Peyer's patch (tissue), 4 donors: ENCODE data around the gene UTS2R. TPM values are rescaled to one million over a fixed set of nuclear protein-coding genes. Genes with fewer than 3 reads are reported as not detected.
A peak's percentile ranks its signal among the peaks of the same experiment; 100 is the strongest.
"Not testable (repeated sequence)": the region's sequence is repeated elsewhere in the genome, so short reads cannot be mapped to it uniquely, and the experiment has no call there.

ENCODE experiments used
- DNase-seq, 3 donors: peaks; one replicate each; pipeline ENCODE4 v3.0.0-alpha.2; 2017 to 2019
- H3K27ac ChIP-seq, 4 donors: fragments of 200-600 bp; sonication (generic); one replicate each; pipeline ENCODE4 v1.5.1; 2016 to 2019
- H3K27me3 ChIP-seq, 2 donors: fragments of 200-600 bp; sonication (generic); one replicate each; pipeline ENCODE4 v1.5.1; 2019
- H3K36me3 ChIP-seq, 3 donors: fragments of 200-600 bp; sonication (generic); one replicate each; pipeline ENCODE4 v1.5.1; 2016 to 2019
- H3K4me1 ChIP-seq, 4 donors: fragments of 200-600 bp; sonication (generic); one replicate each; pipeline ENCODE4 v1.5.1; 2016 to 2019
- H3K4me3 ChIP-seq, 4 donors: fragments of 200-600 bp; sonication (generic); 1 replicate in 3 of 4; 2 replicates in 1 of 4; pipeline ENCODE4 v1.5.1; 2016 to 2019; ENCODE audit warnings: mild to moderate bottlenecking in 1 of 4
- H3K9me3 ChIP-seq, 4 donors: fragments of 200-600 bp; sonication (generic); one replicate each; pipeline ENCODE4 v1.5.1; 2016 to 2019; ENCODE audit warnings: mild to moderate bottlenecking in 1 of 4
- POLR2A ChIP-seq, 2 donors: fragments of 450-650 bp; IDR thresholded peaks; one replicate each; pipeline ENCODE4 v1.5.1; 2017; ENCODE audit warnings: antibody characterized with exemption in 2 of 2, mild to moderate bottlenecking in 2 of 2, moderate library complexity in 2 of 2
- total RNA-seq, 4 donors: library from RNA; depleted of rRNA; stranded (reverse); fragments of >200 nt; gene quantifications; one replicate each; pipeline ENCODE4 v1.1.0, GENCODE V29; 2016
- TF ChIP-seq, protein P1 (sequence below), 6 experiments: fragments of 450-650 bp in 4 of 6; fragments of 200-600 bp in 2 of 6; sonication (generic) in 1 of 6; IDR thresholded peaks; one replicate each; pipeline ENCODE4 v1.5.1; 2017 to 2019; ENCODE audit warnings: antibody characterized with exemption in 6 of 6, mild to moderate bottlenecking in 3 of 6, moderate library complexity in 1 of 6

The UTS2R gene
- total RNA-seq, 4 donors from 2014 or later, result not detected

DNA sequence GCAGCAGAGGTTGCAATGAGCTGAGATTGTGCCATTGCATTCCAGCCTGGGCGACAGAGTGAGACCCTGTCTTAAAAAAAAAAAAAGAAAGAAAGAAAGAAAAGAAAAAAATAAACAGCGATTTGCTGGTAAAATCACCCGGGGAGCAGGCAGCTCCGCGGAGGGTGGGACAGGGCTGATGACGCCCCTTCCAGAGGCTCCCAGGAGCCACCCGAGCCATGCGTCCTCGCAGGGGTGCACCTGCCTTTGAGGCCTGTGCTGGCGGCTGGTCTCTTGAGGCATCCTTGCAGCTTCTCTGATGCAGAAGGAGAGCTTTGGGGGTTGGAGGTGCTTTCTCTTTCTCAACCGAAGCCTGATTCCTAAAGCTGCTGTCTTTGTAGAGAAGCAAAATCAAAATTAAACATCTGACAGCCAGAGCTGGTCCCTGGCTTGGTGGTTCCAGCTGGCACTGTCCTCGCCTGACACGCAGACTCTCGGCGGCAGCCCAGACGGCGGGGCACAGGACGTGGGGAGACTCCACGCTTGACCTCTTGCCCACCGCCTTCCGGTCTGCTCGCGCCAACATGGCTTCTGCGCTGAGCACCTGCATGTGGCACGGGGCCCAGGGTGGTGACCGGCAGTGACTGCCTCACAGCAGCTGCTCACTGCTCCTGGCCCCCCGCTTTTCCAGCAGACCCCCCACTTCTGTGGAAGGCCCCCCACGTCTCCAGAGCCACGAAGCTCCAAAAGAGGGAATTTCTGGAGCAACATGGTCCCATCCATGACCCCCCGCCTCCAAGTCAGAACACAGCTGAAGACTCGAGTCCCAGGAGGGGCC, 6.6 kb downstream of the UTS2R start:
- H3K27ac ChIP-seq, result no peak overlapping the region
- H3K9me3 ChIP-seq, result no peaks in the 10 kb centered on the region
- H3K36me3 ChIP-seq, result no peaks in the 10 kb centered on the region
- no peak for DNase-seq
- TF ChIP-seq, protein P1, sequence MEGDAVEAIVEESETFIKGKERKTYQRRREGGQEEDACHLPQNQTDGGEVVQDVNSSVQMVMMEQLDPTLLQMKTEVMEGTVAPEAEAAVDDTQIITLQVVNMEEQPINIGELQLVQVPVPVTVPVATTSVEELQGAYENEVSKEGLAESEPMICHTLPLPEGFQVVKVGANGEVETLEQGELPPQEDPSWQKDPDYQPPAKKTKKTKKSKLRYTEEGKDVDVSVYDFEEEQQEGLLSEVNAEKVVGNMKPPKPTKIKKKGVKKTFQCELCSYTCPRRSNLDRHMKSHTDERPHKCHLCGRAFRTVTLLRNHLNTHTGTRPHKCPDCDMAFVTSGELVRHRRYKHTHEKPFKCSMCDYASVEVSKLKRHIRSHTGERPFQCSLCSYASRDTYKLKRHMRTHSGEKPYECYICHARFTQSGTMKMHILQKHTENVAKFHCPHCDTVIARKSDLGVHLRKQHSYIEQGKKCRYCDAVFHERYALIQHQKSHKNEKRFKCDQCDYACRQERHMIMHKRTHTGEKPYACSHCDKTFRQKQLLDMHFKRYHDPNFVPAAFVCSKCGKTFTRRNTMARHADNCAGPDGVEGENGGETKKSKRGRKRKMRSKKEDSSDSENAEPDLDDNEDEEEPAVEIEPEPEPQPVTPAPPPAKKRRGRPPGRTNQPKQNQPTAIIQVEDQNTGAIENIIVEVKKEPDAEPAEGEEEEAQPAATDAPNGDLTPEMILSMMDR (IDR thresholded peaks at IDR 0.05), result no peak
- TF ChIP-seq POLR2A (IDR thresholded peaks at IDR 0.05), result no peak
- no peak overlapping the region for H3K4me3 ChIP-seq
- H3K4me1 ChIP-seq, result no peaks in the 10 kb centered on the region
- H3K27me3 ChIP-seq, result peaks cover 0 to 16% of the 10 kb centered on the region in 2 donors

DNA sequence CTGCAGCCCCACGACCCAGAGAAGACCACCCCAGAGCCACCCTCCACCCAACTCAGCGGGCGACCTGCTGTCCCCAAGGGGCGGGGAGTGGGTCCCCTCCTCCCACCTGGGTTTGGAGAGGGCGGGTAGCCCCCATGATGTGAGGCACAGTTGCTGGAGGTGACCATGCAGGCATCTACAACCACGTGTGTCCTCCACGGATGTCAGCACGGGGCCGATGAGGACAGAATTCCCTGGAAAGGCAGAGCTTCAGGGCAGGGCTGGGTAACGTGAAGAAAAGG, 7.1 kb downstream of the UTS2R start:
- no peak for TF ChIP-seq POLR2A (IDR thresholded peaks at IDR 0.05)
- TF ChIP-seq, protein P1 (IDR thresholded peaks at IDR 0.05), result no peak
- no peaks in the 10 kb centered on the region for H3K36me3 ChIP-seq
- H3K27me3 ChIP-seq, result peaks cover 0 to 16% of the 10 kb centered on the region in 2 donors
- no peaks in the 10 kb centered on the region for H3K9me3 ChIP-seq
- DNase-seq, result no peak
- no peak overlapping the region for H3K4me3 ChIP-seq
- no peak overlapping the region for H3K27ac ChIP-seq
- no peaks in the 10 kb centered on the region for H3K4me1 ChIP-seq

DNA sequence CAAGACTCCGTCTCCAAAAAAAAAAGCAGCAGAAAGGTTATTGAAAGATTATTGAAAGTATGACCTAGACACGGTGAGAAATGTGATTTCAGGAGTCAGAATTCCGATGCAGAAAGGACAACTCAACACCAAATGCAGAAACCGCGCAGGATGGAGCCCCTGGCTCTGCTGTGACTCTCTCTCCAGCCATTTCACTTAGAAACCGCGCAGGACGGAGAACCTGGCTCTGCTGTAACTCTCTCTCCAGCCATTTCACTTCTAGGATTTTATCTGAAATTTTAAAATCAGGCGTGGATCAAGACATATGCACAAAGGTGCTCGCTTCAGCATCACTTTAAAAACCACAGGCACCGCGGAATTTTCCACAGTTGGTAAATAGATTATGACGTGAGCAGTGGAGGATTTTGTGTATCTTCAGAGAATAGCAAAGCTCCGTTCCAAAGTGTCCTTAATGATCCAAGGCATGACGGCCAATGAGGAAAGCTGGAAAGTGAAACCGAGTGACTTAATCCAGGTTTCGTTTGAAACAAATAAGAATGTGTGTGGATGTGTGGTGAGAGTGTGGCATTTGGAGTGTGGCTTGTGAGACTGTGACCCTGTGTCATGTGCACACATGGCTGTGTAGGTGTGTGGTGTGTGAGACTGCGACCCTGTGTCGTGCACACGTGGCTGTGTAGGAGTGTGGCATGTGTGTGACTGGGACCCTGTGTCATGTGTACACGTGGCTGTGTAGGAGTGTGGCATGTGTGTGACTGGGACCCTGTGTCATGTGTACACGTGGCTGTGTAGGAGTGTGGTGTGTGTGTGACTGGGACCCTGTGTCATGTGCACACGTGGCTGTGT, 9.5 kb downstream of the UTS2R start:
- no peak for DNase-seq
- TF ChIP-seq, protein P1 (IDR thresholded peaks at IDR 0.05), result no peak
- no peak for TF ChIP-seq POLR2A (IDR thresholded peaks at IDR 0.05)
- Histone ChIP-seq H3K4me1 (peaks cover 0 to 7% (median 0%) of the 10 kb centered on the region in 4 donors), H3K36me3 (no peaks in the 10 kb centered on the region), H3K27ac (no peak overlapping the region), H3K27me3 (no peaks in the 10 kb centered on the region), H3K4me3 (peak overlapping the region in 1 of 4 donors; percentile 13), H3K9me3 (no peaks in the 10 kb centered on the region)

DNA sequence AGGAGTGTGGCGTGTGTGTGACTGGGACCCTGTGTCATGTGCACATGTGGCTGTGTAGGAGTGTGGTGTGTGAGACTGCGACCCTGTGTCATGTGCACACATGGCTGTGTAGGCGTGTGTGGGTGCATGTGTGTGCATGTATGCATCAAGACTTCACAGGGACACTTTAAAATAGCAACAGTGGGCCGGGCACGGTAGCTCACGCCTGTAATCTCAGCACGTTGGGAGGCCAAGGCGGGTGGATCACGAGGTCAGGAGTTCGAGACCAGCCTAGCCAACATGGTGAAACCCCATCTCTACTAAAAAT, 10.1 kb downstream of the UTS2R start:
- not testable (repeated sequence) for H3K36me3 ChIP-seq, DNase-seq, H3K27ac ChIP-seq, H3K4me3 ChIP-seq, H3K4me1 ChIP-seq, H3K9me3 ChIP-seq, H3K27me3 ChIP-seq

DNA sequence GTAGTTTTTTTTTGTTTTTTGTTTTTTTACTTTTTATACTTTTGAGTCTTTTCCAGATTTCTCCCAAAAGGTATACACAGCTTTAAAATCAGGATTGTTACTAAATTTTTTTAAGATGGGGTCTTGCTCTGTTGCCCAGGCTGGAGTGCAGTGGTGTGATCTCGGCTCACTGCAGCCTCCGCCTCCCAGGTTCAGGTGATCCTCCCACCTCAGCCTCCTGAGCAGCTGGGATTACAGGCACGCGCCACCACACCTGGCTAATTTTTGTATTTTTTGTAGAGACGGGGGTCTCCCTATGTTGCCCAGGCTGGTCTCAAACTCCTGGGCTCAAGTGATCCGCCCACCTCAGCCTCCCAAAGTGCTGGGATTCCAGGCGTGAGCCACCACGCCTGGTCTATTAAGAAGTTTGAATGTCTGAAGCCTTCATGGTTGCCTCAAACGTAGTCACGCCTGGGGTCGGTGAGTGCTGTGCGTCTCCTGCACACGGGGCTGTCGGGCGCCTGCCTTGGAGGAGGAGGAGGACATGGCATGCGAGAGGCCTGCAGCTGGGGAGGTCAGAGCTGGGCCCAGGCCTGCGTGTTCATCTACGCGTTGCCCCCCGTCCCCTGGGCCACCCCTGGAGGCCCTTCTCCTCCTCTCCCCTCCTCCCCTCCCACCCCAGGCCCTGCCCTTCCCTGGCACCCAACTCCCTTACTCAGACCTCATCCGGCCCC, 10.8 kb downstream of the UTS2R start:
- not testable (repeated sequence) for H3K27ac ChIP-seq, DNase-seq, H3K4me3 ChIP-seq, H3K36me3 ChIP-seq, H3K9me3 ChIP-seq, H3K27me3 ChIP-seq
- H3K4me1 ChIP-seq, result peaks cover 0 to 13% (median 0%) of the 10 kb centered on the region in 4 donors

DNA sequence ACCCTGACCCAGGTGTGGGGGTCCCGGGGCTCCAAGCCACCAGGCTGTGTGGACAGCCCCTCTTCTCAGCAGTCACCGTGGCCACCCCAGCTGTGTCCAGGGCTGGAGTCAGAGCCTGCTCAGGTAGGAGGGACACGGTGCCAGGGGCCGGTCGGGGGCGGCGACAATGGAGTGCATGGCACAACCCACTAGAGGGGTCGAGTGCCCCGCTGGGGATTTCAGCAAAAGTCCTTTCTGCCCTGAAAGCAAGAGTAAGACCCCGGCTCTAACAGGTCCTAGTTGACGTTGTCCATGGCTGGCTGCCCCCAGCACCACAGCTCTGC, 11.3 kb downstream of the UTS2R start:
- no peak for DNase-seq
- no peaks in the 10 kb centered on the region for H3K27me3 ChIP-seq
- TF ChIP-seq, protein P1 (IDR thresholded peaks at IDR 0.05), result no peak
- TF ChIP-seq POLR2A (IDR thresholded peaks at IDR 0.05), result no peak

More for the DNA sequence above, 11.3 kb downstream of the UTS2R start:
- no peaks in the 10 kb centered on the region for H3K9me3 ChIP-seq
- no peaks in the 10 kb centered on the region for H3K36me3 ChIP-seq
- no peak overlapping the region for H3K27ac ChIP-seq
- no peak overlapping the region for H3K4me3 ChIP-seq
- H3K4me1 ChIP-seq, result peaks cover 0 to 13% (median 0%) of the 10 kb centered on the region in 4 donors
